ENCODE results near the gene CERK.

CERK gene

DNA sequence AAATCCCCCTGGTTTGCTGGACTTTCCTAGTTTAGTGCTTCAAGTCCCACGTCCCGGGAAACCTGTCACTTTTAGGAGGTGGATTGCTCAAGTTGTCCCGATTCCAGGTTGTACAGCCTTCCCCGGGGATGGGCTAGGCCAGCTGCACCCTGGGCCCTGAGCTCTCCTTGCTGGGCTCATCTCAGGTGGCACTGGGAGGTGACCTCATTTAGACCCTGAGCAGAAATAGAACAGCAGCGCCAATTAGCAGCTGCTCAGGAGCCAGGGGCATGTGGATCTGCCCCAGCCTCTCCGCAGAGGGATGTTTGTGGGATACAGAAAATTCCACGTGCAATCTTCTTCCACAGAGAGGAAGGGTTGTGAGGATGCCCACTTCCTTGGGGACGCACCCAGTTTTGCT lies 9.6 kb upstream of the CERK start:
- no peaks in the 10 kb centered on the region for H4K20me1 ChIP-seq (ENCODE audit: insufficient read depth, low read length)
- H3K4me2 ChIP-seq (ENCODE audit: low read depth, low read length) = no peak overlapping the region
- no peak overlapping the region for H2AFZ ChIP-seq (ENCODE audit: low read length)
- H3K79me2 ChIP-seq (ENCODE audit: low read length) = no peaks in the 10 kb centered on the region
- H3K4me3 ChIP-seq (ENCODE audit: low read length) = no peak overlapping the region
- no peaks in the 10 kb centered on the region for H3K4me1 ChIP-seq (ENCODE audit: low read length)
- no peaks in the 10 kb centered on the region for H3K9me3 ChIP-seq (replicated peaks; ENCODE audit: insufficient read depth, low read length)
- H3F3A ChIP-seq (ENCODE audit: insufficient read depth, low read length) = no peaks in the 10 kb centered on the region
- peaks cover 26% of the 10 kb centered on the region for H3K27me3 ChIP-seq (replicated peaks; ENCODE audit: insufficient read depth, low read length)
- no peak for DNase-seq
- no peaks in the 10 kb centered on the region for H3K9me2 ChIP-seq (replicated peaks; ENCODE audit: insufficient read depth, low read length)
- no peak overlapping the region for H3K9ac ChIP-seq (ENCODE audit: low read length)
- H3K36me3 ChIP-seq (replicated peaks; ENCODE audit: insufficient read depth, low read length) = no peaks in the 10 kb centered on the region
- TF ChIP-seq EZH2phosphoT487 (IDR thresholded peaks at IDR 0.05; ENCODE audit: low read length) = no peak
- no peak for TF ChIP-seq CTCF (IDR thresholded peaks at IDR 0.05; ENCODE audit: low read length)
- no peak for TF ChIP-seq EZH2 (optimal IDR thresholded peaks at IDR 0.05; ENCODE audit: low read depth, low read length)
- H3K27ac ChIP-seq (ENCODE audit: low read length) = no peak overlapping the region

DNA sequence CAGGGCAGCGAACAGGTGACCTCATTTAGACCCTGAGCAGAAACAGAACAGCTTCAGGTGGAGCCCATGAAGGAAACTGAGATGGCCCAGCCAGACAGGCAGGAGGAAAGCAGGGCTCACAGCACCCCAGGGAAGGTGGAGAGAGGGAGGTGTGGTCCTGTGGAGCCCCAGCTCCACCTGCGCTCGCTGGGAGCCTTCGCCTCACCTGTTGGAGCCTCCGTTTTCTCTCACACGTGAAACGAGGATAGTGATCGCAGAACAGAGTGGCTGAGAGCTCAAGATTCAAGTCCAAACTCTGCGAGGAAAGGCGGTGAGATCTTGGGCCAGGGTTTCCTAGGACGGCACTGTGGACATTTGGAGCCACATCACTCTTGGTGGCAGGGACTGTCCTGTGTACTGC lies 8.6 kb upstream of the CERK start:
- no peak for TF ChIP-seq EZH2 (optimal IDR thresholded peaks at IDR 0.05; ENCODE audit: low read depth, low read length)
- no peak for TF ChIP-seq CTCF (IDR thresholded peaks at IDR 0.05; ENCODE audit: low read length)
- TF ChIP-seq EZH2phosphoT487 (IDR thresholded peaks at IDR 0.05; ENCODE audit: low read length) = no peak
- no peaks in the 10 kb centered on the region for H3F3A ChIP-seq (ENCODE audit: insufficient read depth, low read length)
- no peaks in the 10 kb centered on the region for H3K9me2 ChIP-seq (replicated peaks; ENCODE audit: insufficient read depth, low read length)
- no peaks in the 10 kb centered on the region for H4K20me1 ChIP-seq (ENCODE audit: insufficient read depth, low read length)
- no peaks in the 10 kb centered on the region for H3K79me2 ChIP-seq (ENCODE audit: low read length)
- peaks cover 26% of the 10 kb centered on the region for H3K27me3 ChIP-seq (replicated peaks; ENCODE audit: insufficient read depth, low read length)
- no peak for DNase-seq
- no peak overlapping the region for H3K9ac ChIP-seq (ENCODE audit: low read length)
- no peaks in the 10 kb centered on the region for H3K4me1 ChIP-seq (ENCODE audit: low read length)
- H3K4me2 ChIP-seq (ENCODE audit: low read depth, low read length) = no peak overlapping the region
- H3K9me3 ChIP-seq (replicated peaks; ENCODE audit: insufficient read depth, low read length) = no peaks in the 10 kb centered on the region
- H3K4me3 ChIP-seq (ENCODE audit: low read length) = no peak overlapping the region
- H3K27ac ChIP-seq (ENCODE audit: low read length) = no peak overlapping the region
- no peaks in the 10 kb centered on the region for H3K36me3 ChIP-seq (replicated peaks; ENCODE audit: insufficient read depth, low read length)
- H2AFZ ChIP-seq (ENCODE audit: low read length) = no peak overlapping the region

DNA sequence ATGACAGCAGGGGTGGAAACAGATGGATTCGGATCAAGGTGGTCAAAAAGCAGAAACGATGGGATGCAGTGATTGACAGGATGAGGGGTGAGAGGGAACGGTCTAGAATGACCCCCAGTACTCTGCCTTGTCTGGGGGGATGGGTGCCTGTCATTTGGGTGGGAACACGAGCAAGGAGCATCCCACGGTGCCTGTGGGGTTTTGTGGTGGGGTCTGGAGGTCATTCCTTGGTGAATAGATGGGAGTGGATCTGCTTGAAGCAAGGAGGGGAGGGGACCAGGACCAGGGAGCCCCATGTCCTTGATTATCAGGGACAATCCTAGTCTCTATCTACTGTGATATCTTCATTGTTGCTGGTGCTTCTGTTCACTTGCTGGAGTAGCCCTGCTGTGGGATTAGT lies 8.1 kb upstream of the CERK start:
- Histone ChIP-seq H2AFZ (ENCODE audit: low read length) (no peak overlapping the region), H4K20me1 (ENCODE audit: insufficient read depth, low read length) (no peaks in the 10 kb centered on the region), H3K9me3 (replicated peaks; ENCODE audit: insufficient read depth, low read length) (no peaks in the 10 kb centered on the region), H3K27me3 (replicated peaks; ENCODE audit: insufficient read depth, low read length) (peaks cover 26% of the 10 kb centered on the region), H3F3A (ENCODE audit: insufficient read depth, low read length) (no peaks in the 10 kb centered on the region), H3K4me1 (ENCODE audit: low read length) (no peaks in the 10 kb centered on the region), H3K4me2 (ENCODE audit: low read depth, low read length) (no peak overlapping the region), H3K79me2 (ENCODE audit: low read length) (no peaks in the 10 kb centered on the region), H3K4me3 (ENCODE audit: low read length) (no peak overlapping the region), H3K27ac (ENCODE audit: low read length) (no peak overlapping the region), H3K9me2 (replicated peaks; ENCODE audit: insufficient read depth, low read length) (no peaks in the 10 kb centered on the region), H3K36me3 (replicated peaks; ENCODE audit: insufficient read depth, low read length) (no peaks in the 10 kb centered on the region), H3K9ac (ENCODE audit: low read length) (no peak overlapping the region)
- DNase-seq = no peak
- TF ChIP-seq EZH2 (optimal IDR thresholded peaks at IDR 0.05; ENCODE audit: low read depth, low read length) (no peak), EZH2phosphoT487 (IDR thresholded peaks at IDR 0.05; ENCODE audit: low read length) (no peak)

GRCh38 chr22:46744581-46744980 lies 6.5 kb upstream of the CERK start:
- no peak overlapping the region for H3K9ac ChIP-seq (ENCODE audit: low read length)

More at GRCh38 chr22:46744581-46744980, 6.5 kb upstream of the CERK start:
- H3K4me3 ChIP-seq (ENCODE audit: low read length) = no peak overlapping the region
- H3K4me1 ChIP-seq (ENCODE audit: low read length) = peaks cover 2% of the 10 kb centered on the region
- 0 out of 2 replicates have a peak, but pooled peaks cover under 1% of the 10 kb centered on the region for H3F3A ChIP-seq (ENCODE audit: insufficient read depth, low read length)
- H3K9me3 ChIP-seq (replicated peaks; ENCODE audit: insufficient read depth, low read length) = no peaks in the 10 kb centered on the region
- no peak for DNase-seq
- no peak overlapping the region for H3K4me2 ChIP-seq (ENCODE audit: low read depth, low read length)
- no peaks in the 10 kb centered on the region for H4K20me1 ChIP-seq (ENCODE audit: insufficient read depth, low read length)
- H3K79me2 ChIP-seq (ENCODE audit: low read length) = no peaks in the 10 kb centered on the region
- TF ChIP-seq CTCF (IDR thresholded peaks at IDR 0.05; ENCODE audit: low read length) (no peak), EZH2 (optimal IDR thresholded peaks at IDR 0.05; ENCODE audit: low read depth, low read length) (no peak), EZH2phosphoT487 (IDR thresholded peaks at IDR 0.05; ENCODE audit: low read length) (no peak)
- H3K27ac ChIP-seq (ENCODE audit: low read length) = no peak overlapping the region
- no peak overlapping the region for H2AFZ ChIP-seq (ENCODE audit: low read length)
- H3K36me3 ChIP-seq (replicated peaks; ENCODE audit: insufficient read depth, low read length) = no peaks in the 10 kb centered on the region
- peaks cover 22% of the 10 kb centered on the region for H3K27me3 ChIP-seq (replicated peaks; ENCODE audit: insufficient read depth, low read length)
- no peaks in the 10 kb centered on the region for H3K9me2 ChIP-seq (replicated peaks; ENCODE audit: insufficient read depth, low read length)
